HFF-Myc (cell line): ENCODE results near the gene SUGT1.

Experiments
- DNase-seq: peaks from one replicate; pipeline ENCODE4 v3.0.0-alpha.2; 2011; ENCODE audit warnings: low read depth; ENCODE audit errors: extremely low read depth
- H3K4me3 ChIP-seq: replicated peaks from 2 replicates; pipeline ENCODE4 v1.5.1; 2011; ENCODE audit warnings: low read depth, mild to moderate bottlenecking, control low read depth, low read length
- CTCF ChIP-seq: IDR thresholded peaks from 2 replicates; pipeline ENCODE4 v1.5.1; 2012; ENCODE audit warnings: mild to moderate bottlenecking, low read depth, low read length, control low read depth; ENCODE audit errors: missing control alignments

Gene SUGT1

DNA sequence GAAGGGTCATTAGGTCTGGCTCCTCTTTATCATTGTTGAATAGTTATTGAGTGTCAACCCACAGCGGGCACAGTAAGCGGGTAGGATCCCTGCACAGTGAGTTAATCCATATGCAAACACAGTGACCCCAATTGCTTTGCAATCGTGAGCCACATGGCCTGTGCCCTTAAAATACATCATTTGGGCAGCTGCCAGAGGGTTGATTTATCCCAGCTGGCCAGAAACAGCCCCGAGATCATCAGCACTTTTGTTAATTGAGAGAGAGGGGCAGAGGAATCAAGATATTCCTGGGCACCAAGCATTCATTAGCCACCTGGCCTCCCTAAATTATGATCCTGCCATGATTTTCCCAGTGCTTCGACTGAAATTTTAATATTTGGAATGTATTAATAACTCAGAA, 96.8 kb downstream of the SUGT1 start:
- no peak for DNase-seq
- no peak for TF ChIP-seq CTCF
- H3K4me3 ChIP-seq: no peak overlapping the region
